Globus pallidus (tissue), 1 donor: ENCODE data around the gene ANKK1.
A peak's percentile ranks its signal among the peaks of the same experiment; 100 is the strongest.

Experiments
- DNase-seq: peaks from one replicate; pipeline ENCODE4 v3.0.0-alpha.2; 2015; ENCODE audit warnings: low spot score

The ANKK1 gene

GRCh38 chr11:113377681-113378412 lies 9.7 kb upstream of the ANKK1 start:
- DNase-seq = no peak

DNA sequence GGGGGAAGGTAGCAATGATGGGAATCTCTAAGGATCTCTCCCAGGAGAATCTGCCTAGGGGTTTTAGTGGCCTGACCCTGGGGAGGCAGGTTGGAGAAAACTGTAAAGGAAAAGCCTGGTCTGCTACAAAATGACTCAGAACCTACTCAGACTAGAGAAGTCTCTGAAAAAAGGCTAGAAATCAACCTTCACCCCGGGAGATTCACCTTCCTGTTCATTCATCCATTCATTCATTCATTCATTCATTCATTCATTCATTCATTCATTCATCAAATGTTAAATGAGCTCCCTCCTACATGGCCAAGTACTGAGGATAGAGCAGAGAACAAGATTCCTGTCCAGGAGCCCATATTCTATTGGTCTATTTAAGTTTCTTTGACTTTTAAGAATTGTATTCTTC lies 8.9 kb upstream of the ANKK1 start:
- no peak for DNase-seq

- no peak for DNase-seq
Observed at GRCh38 chr11:113382121-113382520, 5.5 kb upstream of the ANKK1 start.

GRCh38 chr11:113384551-113384950 lies 3.0 kb upstream of the ANKK1 start:
- no peak for DNase-seq

- no peak for DNase-seq
Observed at GRCh38 chr11:113385749-113386148, 1.8 kb upstream of the ANKK1 start.

- no peak for DNase-seq
Observed at GRCh38 chr11:113386866-113387265, 713 bp upstream of the ANKK1 start.

GRCh38 chr11:113389272-113389671 lies 1.7 kb downstream of the ANKK1 start:
- no peak for DNase-seq

- no peak for DNase-seq
Observed at GRCh38 chr11:113392236-113392921, 4.8 kb downstream of the ANKK1 start.

DNA sequence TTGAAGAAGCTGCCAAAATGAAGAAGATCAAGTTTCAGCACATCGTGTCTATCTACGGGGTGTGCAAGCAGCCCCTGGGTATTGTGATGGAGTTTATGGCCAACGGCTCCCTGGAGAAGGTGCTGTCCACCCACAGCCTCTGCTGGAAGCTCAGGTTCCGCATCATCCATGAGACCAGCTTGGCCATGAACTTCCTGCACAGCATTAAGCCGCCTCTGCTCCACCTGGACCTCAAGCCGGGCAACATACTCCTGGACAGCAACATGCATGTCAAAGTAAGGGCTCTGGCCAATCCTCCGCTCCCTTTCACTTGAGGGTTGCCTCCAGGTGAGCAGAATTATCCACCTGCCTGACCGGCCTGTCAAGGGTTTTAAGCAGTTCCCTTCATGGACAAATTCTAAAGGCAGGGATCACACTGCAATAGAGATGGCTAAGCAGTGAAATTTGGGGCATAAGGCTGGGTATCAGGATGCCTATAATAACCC lies 6.0 kb downstream of the ANKK1 start:
- DNase-seq = no peak

GRCh38 chr11:113394919-113395318 lies 7.3 kb downstream of the ANKK1 start:
- DNase-seq = no peak

DNA sequence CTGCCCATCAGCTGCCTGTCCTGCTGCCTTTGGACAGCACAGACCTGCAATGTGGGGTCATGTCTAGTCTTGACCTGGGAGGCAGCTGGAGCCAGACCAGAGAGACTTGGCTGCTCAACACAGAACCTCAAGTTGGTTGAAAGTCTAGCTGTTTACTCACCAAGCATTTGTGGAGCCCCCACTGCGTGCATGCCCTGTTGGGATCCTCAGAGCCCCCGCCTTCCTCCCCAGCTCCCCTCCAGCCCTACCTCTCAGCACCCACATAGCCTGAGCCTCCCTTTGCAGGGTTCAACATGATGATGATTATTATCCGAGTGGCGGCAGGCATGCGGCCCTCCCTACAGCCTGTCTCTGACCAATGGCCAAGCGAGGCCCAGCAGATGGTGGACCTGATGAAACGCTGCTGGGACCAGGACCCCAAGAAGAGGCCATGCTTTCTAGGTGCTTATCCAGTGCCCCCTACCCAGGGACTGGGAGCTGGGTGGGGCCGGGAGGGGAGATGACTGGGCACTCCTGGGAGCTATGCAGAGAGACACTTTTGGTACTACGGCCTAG lies 8.3 kb downstream of the ANKK1 start:
- no peak for DNase-seq

GRCh38 chr11:113396690-113397089 lies 9.1 kb downstream of the ANKK1 start:
- no peak for DNase-seq

DNA sequence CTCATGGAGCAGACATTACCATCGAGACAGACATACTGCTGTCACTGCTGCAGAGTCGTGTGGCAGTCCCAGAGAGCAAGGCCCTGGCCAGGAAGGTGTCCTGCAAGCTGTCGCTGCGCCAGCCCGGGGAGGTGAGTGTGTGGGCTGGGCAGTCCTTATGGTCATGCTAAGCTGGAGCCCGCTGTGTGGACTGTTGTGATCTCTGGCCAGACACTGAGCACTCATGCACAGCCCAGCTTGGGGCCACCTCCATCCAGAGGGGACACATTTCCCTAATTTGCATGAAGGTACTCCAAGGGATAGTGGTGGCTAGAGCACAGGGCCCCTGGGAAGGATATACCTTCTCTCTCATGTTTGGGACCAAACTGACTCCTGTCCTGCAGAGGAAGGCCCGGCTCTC lies 9.6 kb downstream of the ANKK1 start:
- no peak for DNase-seq

- no peak for DNase-seq
Observed at GRCh38 chr11:113397821-113398220, 10.2 kb downstream of the ANKK1 start.

DNA sequence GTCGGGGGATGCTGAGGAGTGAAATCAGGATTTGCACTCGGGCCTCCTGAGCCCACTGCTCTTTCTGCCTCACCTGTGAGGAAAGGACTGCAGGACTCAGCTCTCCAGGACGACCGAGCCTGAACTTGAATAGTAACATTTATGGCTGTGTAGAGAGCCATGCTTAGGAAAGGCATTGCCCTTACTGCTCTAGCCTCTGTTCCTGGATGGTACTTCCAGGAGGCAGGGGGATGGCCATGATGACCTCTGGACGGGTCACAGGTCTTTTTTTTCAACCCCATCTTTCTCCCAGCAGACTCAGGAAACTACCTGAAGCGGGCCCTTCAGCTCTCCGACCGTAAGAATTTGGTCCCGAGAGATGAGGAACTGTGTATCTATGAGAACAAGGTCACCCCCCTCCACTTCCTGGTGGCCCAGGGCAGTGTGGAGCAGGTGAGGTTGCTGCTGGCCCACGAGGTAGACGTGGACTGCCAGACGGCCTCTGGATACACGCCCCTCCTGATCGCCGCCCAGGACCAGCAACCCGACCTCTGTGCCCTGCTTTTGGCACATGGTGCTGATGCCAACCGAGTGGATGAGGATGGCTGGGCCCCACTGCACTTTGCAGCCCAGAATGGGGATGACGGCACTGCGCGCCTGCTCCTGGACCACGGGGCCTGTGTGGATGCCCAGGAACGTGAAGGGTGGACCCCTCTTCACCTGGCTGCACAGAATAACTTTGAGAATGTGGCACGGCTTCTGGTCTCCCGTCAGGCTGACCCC lies 11.3 kb downstream of the ANKK1 start:
- no peak for DNase-seq

DNA sequence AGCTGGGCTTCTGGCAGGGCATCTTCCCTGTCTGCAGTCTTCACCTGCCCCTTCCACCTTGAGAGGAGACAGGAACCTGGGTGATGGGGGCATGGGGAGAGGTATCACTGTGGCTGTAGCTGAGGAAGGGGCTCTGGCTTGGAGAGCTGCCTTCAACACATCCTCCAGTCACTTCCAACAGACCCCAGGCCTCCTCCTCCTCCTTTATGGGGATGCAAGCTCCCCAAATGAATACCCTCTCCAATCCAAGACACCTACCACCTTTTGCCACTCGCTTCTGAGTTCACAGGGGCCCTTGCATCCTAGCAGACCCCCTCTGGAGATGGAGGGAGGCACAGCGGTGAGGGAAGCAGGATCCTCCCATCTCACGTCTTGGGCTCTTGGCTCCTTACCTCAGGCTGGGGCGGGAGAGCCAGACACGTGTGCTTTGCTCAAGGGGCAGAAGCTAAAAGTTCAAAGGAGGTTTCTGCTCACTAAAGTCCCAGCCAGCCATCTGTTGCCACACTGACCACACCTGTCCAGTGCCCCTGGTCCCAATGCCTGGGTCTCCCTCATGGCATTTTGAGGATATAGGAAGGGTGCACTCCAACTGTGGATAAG lies 13.2 kb downstream of the ANKK1 start:
- DNase-seq = no peak

DNA sequence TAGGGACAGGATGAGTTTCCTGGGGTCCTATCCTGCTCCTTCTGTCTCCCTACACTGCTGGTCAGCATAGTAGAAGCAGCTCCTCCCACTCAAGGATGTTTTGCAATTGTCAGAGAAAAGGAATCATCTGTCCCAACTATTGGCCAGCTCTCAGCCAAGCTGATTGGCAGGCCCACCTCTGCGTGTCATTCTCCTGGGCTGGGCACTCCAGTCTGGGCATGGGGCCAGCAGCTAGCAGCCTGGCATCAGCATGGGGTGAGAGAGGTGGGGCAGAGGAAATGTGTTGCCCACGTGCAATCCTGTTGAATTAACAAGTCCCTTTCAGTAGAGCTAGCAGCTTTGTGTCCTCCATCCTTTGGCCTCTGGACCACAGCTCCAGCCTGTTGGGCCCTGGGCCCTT lies 14.1 kb downstream of the ANKK1 start:
- DNase-seq = peak; percentile 23

GRCh38 chr11:113404859-113405430 lies 17.4 kb downstream of the ANKK1 start:
- DNase-seq = no peak

GRCh38 chr11:113405724-113406478 lies 18.3 kb downstream of the ANKK1 start:
- DNase-seq = no peak

DNA sequence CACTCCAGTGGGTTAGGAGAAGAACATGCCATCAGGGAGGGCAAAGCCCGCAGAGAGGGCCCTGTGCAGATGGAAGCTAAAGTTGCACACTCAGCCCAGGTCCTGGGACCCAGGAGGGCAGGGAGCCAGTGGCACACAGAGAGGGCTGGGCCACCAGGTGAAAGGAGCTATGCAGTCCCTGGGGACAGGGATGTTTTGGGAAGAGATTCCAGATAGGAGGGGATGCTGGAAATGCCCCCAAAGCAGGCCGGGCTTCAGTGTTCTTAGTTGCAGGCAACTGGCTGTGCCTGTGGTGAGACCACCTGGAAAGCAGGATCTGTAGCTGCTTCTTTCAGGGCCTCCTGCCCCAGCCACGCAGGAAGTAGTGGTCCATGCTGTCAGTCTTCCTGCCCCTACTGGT lies 19.6 kb downstream of the ANKK1 start:
- no peak for DNase-seq

DNA sequence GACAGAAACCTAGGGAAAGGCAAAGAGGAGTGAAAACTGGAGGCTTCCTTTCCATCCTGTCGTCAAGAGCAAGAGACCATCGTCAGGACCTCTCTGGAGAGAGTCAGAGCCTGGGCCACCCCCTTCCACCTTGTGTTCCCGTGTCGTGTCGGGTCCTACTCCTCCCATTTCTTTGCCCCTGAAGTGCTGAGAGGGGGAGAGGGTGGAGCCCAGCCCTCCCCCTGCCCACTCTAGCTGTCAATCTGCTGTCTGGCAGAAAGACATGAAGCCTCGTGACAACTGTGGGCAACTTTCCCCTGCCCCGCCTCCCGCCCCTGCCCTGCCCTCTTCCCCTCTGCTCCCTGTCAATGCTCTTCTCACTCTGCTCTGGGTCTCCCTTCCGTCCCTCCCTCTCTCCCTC lies 20.6 kb downstream of the ANKK1 start:
- no peak for DNase-seq
